Ascending aorta (tissue), 2 donors: ENCODE results near the gene HECW1. TPM values are rescaled to one million over a fixed set of nuclear protein-coding genes. Genes with fewer than 3 reads are reported as not detected.

Experiments used
- DNase-seq, 2 donors: peaks; one replicate each; pipeline ENCODE4 v3.0.0-alpha.2; 2019; ENCODE audit warnings: low spot score in 2 of 2
- H3K27ac ChIP-seq, 2 donors: fragments of 200-600 bp; sonication (generic); one replicate each; pipeline ENCODE4 v1.5.1; 2016 to 2017; ENCODE audit warnings: mild to moderate bottlenecking in 1 of 2
- H3K27me3 ChIP-seq: fragments of 200-600 bp; sonication (generic); one replicate; pipeline ENCODE4 v1.5.1; 2017
- H3K36me3 ChIP-seq, 2 donors: fragments of 200-600 bp; sonication (generic); one replicate each; pipeline ENCODE4 v1.5.1; 2016
- H3K4me1 ChIP-seq, 2 donors: fragments of 200-600 bp; sonication (generic); one replicate each; pipeline ENCODE4 v1.5.1; 2016 to 2017; ENCODE audit warnings: mild to moderate bottlenecking in 1 of 2
- H3K4me3 ChIP-seq, 2 donors: fragments of 200-600 bp; sonication (generic); one replicate each; pipeline ENCODE4 v1.5.1; 2016 to 2017; ENCODE audit warnings: mild to moderate bottlenecking in 1 of 2
- H3K9me3 ChIP-seq, 2 donors: fragments of 200-600 bp; sonication (generic); one replicate each; pipeline ENCODE4 v1.5.1; 2016
- CTCF ChIP-seq, 3 experiments: fragments of 200-600 bp in 2 of 3; fragments of 450-650 bp in 1 of 3; sonication (generic) in 2 of 3; IDR thresholded peaks; one replicate each; pipeline ENCODE4 v1.5.1; 2016 to 2019; ENCODE audit warnings: antibody characterized with exemption in 3 of 3, mild to moderate bottlenecking in 1 of 3, moderate library complexity in 1 of 3
- intact Hi-C: fragments of 100-400 bp; cut with DNase I; formaldehyde crosslinking; loops from one replicate; pipeline ENCODE4 v1.15.1; 2023
- total RNA-seq: library from RNA; depleted of rRNA; stranded (reverse); fragments of >200 nt; gene quantifications from one replicate; pipeline ENCODE4 v1.1.0, GENCODE V29; 2016

HECW1 gene
- total RNA-seq, 1 donor from 2014 or later = not detected

- H3K36me3 ChIP-seq = no peaks in the 10 kb centered on the region
- H3K9me3 ChIP-seq = no peaks in the 10 kb centered on the region
- intact Hi-C loops = no loop called here
- no peak overlapping the region for H3K4me3 ChIP-seq
- H3K27me3 ChIP-seq = no peaks in the 10 kb centered on the region
- DNase-seq = no peak
- H3K27ac ChIP-seq = no peak overlapping the region
- TF ChIP-seq CTCF (IDR thresholded peaks at IDR 0.05) = no peak
- H3K4me1 ChIP-seq = no peaks in the 10 kb centered on the region
These were observed 438.0 kb downstream of the HECW1 start for GRCh38 chr7:43550427-43550826.

- TF ChIP-seq CTCF (IDR thresholded peaks at IDR 0.05) = no peak
- no peak overlapping the region for H3K27ac ChIP-seq
- no peaks in the 10 kb centered on the region for H3K36me3 ChIP-seq
- DNase-seq = no peak
- no peak overlapping the region for H3K4me3 ChIP-seq
- H3K27me3 ChIP-seq = no peaks in the 10 kb centered on the region
- no peaks in the 10 kb centered on the region for H3K4me1 ChIP-seq
- no peaks in the 10 kb centered on the region for H3K9me3 ChIP-seq
- intact Hi-C loops = no loop called here
These were observed 439.7 kb downstream of the HECW1 start for GRCh38 chr7:43552122-43552521.

- intact Hi-C loops = no loop called here
- TF ChIP-seq CTCF (IDR thresholded peaks at IDR 0.05) = no peak
- Histone ChIP-seq H3K36me3 (no peaks in the 10 kb centered on the region), H3K4me3 (no peak overlapping the region), H3K27me3 (no peaks in the 10 kb centered on the region), H3K4me1 (no peaks in the 10 kb centered on the region), H3K9me3 (no peaks in the 10 kb centered on the region), H3K27ac (no peak overlapping the region)
- no peak for DNase-seq
These were observed 441.6 kb downstream of the HECW1 start for GRCh38 chr7:43553999-43554398.

DNA sequence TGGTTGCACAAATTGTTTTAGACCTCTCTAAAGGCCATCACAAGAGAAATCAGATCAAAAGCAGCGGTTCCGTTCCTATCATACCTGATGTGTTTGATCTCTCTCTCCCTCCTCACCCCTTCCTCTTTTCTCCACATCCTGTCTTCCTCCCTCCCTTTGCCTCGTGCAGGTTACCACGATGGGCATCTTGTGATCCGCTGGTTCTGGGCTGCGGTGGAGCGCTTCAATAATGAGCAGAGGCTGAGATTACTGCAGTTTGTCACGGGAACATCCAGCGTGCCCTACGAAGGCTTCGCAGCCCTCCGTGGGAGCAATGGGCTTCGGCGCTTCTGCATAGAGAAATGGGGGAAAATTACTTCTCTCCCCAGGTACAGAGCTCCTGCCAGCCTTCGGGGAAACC is 442.0 kb downstream of the HECW1 start:
- no peak for TF ChIP-seq CTCF (IDR thresholded peaks at IDR 0.05)
- DNase-seq = no peak
- Histone ChIP-seq H3K9me3 (no peaks in the 10 kb centered on the region), H3K36me3 (no peaks in the 10 kb centered on the region), H3K27ac (no peak overlapping the region), H3K27me3 (no peaks in the 10 kb centered on the region), H3K4me1 (no peaks in the 10 kb centered on the region), H3K4me3 (no peak overlapping the region)
- intact Hi-C loops = no loop called here

- Histone ChIP-seq H3K9me3 (no peaks in the 10 kb centered on the region), H3K4me3 (no peak overlapping the region), H3K36me3 (no peaks in the 10 kb centered on the region), H3K27ac (no peak overlapping the region), H3K27me3 (no peaks in the 10 kb centered on the region), H3K4me1 (no peaks in the 10 kb centered on the region)
- TF ChIP-seq CTCF (IDR thresholded peaks at IDR 0.05) = no peak
- no peak for DNase-seq
- intact Hi-C loops = no loop called here
These were observed 445.5 kb downstream of the HECW1 start for GRCh38 chr7:43557831-43558495.
